Measurements from ENCODE around the gene VCL.

VCL gene

GRCh38 chr10:74117738-74118137, 119.8 kb downstream of the VCL start:
- TF ChIP-seq TEAD4 (IDR thresholded peaks at IDR 0.05) (no peak), RAD21 (IDR thresholded peaks at IDR 0.05; ENCODE audit: low read depth) (no peak), TCF12 (IDR thresholded peaks at IDR 0.05; ENCODE audit: low read depth) (no peak), REST (IDR thresholded peaks at IDR 0.05; ENCODE audit: low read depth) (no peak), ZBTB7A (IDR thresholded peaks at IDR 0.05; ENCODE audit: low read depth) (no peak), CEBPB (IDR thresholded peaks at IDR 0.05) (no peak), YY1 (IDR thresholded peaks at IDR 0.05; ENCODE audit: low read depth) (no peak), EP300 (IDR thresholded peaks at IDR 0.05; ENCODE audit: borderline replicate concordance) (no peak), FOXM1 (IDR thresholded peaks at IDR 0.05; ENCODE audit: borderline replicate concordance, low read depth) (no peak), TAF1 (IDR thresholded peaks at IDR 0.05; ENCODE audit: low read depth) (no peak), NFIC (IDR thresholded peaks at IDR 0.05) (no peak), EGR1 (IDR thresholded peaks at IDR 0.05) (no peak), CREB1 (IDR thresholded peaks at IDR 0.05; ENCODE audit: low read depth) (no peak)
- TF ChIP-seq, protein P1, sequence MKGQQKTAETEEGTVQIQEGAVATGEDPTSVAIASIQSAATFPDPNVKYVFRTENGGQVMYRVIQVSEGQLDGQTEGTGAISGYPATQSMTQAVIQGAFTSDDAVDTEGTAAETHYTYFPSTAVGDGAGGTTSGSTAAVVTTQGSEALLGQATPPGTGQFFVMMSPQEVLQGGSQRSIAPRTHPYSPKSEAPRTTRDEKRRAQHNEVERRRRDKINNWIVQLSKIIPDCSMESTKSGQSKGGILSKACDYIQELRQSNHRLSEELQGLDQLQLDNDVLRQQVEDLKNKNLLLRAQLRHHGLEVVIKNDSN (IDR thresholded peaks at IDR 0.05): no peak
- TF ChIP-seq, protein P2, sequence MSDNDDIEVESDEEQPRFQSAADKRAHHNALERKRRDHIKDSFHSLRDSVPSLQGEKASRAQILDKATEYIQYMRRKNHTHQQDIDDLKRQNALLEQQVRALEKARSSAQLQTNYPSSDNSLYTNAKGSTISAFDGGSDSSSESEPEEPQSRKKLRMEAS (IDR thresholded peaks at IDR 0.05): no peak

DNA sequence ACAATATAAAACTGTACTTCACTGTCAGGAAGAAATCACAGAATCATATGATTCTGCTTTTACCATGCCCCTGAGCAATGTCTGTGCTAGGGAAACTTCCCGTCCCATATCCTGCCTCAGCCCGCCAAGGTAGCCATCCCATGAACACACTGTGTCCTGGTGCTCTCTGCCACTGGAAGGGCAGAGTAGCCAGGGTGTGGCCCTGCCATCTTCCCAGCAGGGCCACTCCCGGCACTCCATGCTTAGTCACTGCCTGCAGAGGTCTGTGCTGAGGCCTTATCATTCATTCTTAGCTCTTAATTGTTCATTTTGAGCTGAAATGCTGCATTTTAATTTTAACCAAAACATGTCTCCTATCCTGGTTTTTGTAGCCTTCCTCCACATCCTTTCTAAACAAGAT, 120.9 kb downstream of the VCL start:
- TF ChIP-seq TEAD4 (IDR thresholded peaks at IDR 0.05): no peak
- TF ChIP-seq CREB1 (IDR thresholded peaks at IDR 0.05; ENCODE audit: low read depth): no peak
- no peak for TF ChIP-seq TAF1 (IDR thresholded peaks at IDR 0.05; ENCODE audit: low read depth)
- no peak for TF ChIP-seq CEBPB (IDR thresholded peaks at IDR 0.05)
- no peak for TF ChIP-seq ZBTB7A (IDR thresholded peaks at IDR 0.05; ENCODE audit: low read depth)
- no peak for TF ChIP-seq NFIC (IDR thresholded peaks at IDR 0.05)
- TF ChIP-seq EP300 (IDR thresholded peaks at IDR 0.05; ENCODE audit: borderline replicate concordance): no peak; the same call in 1 of the 2 replicates
- no peak for TF ChIP-seq YY1 (IDR thresholded peaks at IDR 0.05; ENCODE audit: low read depth)
- TF ChIP-seq, protein P1 (IDR thresholded peaks at IDR 0.05): no peak

DNA sequence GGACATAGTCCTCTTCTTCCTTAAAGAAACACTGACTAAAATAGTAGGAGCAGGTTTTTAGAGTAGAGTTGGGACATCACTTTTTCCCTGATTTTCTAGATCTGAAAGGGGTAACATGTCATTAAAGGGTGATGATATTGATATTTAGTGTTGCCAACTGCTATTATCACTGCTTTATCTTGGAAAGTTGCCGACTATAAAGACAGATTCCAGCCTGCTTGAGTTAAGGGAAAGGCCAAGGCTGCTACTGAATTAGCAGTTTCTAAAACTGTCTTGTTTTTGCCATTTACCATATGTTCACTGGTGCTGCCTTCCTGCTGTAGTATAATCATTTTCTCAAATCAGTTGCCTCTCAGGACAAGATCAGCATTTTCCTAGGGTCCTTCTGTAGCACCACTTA, 123.0 kb downstream of the VCL start:
- TF ChIP-seq CEBPB (IDR thresholded peaks at IDR 0.05) (no peak), TCF12 (IDR thresholded peaks at IDR 0.05; ENCODE audit: low read depth) (no peak), EGR1 (IDR thresholded peaks at IDR 0.05) (no peak), TAF1 (IDR thresholded peaks at IDR 0.05; ENCODE audit: low read depth) (no peak), EP300 (IDR thresholded peaks at IDR 0.05; ENCODE audit: borderline replicate concordance) (no peak), RAD21 (IDR thresholded peaks at IDR 0.05; ENCODE audit: low read depth) (no peak), CREB1 (IDR thresholded peaks at IDR 0.05; ENCODE audit: low read depth) (no peak), YY1 (IDR thresholded peaks at IDR 0.05; ENCODE audit: low read depth) (no peak), ZBTB7A (IDR thresholded peaks at IDR 0.05; ENCODE audit: low read depth) (no peak), NFIC (IDR thresholded peaks at IDR 0.05) (no peak), REST (IDR thresholded peaks at IDR 0.05; ENCODE audit: low read depth) (no peak)
- TF ChIP-seq, protein P2 (IDR thresholded peaks at IDR 0.05): no peak
- TF ChIP-seq, protein P1 (IDR thresholded peaks at IDR 0.05): no peak

DNA sequence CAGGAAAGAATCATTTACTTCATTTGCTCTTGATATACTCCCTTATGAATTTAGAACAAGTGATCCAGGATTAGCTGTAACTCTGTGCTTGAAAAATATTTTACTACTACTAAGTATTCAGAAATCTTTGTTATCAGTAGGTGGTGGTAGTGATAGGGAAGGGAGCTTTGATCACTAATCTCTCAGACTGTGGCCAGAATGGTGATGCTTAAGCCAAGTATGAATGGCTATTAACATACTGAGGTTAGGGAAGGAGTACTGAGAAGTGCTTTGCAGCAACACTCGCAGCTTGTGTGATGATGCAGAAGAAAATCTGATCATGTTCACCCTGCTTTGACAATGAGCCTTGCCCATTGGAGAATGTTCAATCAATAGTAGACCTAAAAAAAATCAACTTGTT, 123.5 kb downstream of the VCL start:
- TF ChIP-seq NFIC (IDR thresholded peaks at IDR 0.05): no peak

DNA sequence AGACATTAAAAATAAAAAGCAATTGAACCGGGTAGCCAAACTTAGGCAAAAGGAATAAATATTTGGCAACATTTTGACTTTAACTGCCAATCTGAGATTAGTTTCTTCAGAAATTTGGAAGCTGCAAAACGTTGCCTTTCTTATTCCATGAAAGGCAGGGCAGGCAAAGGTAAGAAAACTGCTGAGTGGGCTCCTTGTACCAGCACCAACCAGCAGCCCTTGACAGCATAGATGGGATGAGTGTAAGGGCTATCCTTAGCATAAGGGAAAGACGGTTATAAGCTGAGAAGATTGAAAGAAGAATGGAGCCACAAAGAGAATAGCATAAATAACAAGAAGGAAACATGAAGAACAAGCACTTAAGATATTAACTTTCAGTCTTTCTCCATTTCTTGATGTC, 124.1 kb downstream of the VCL start:
- TF ChIP-seq TEAD4 (IDR thresholded peaks at IDR 0.05) (no peak), TAF1 (IDR thresholded peaks at IDR 0.05; ENCODE audit: low read depth) (no peak), CREB1 (IDR thresholded peaks at IDR 0.05; ENCODE audit: low read depth) (no peak), TCF12 (IDR thresholded peaks at IDR 0.05; ENCODE audit: low read depth) (no peak), ZBTB7A (IDR thresholded peaks at IDR 0.05; ENCODE audit: low read depth) (no peak), CEBPB (IDR thresholded peaks at IDR 0.05) (no peak), EP300 (IDR thresholded peaks at IDR 0.05; ENCODE audit: borderline replicate concordance) (no peak), FOXM1 (IDR thresholded peaks at IDR 0.05; ENCODE audit: borderline replicate concordance, low read depth) (no peak), RAD21 (IDR thresholded peaks at IDR 0.05; ENCODE audit: low read depth) (no peak), NFIC (IDR thresholded peaks at IDR 0.05) (no peak), EGR1 (IDR thresholded peaks at IDR 0.05) (no peak), YY1 (IDR thresholded peaks at IDR 0.05; ENCODE audit: low read depth) (no peak), REST (IDR thresholded peaks at IDR 0.05; ENCODE audit: low read depth) (no peak)
- TF ChIP-seq, protein P1 (IDR thresholded peaks at IDR 0.05): no peak
- TF ChIP-seq, protein P2 (IDR thresholded peaks at IDR 0.05): no peak
